Mammary epithelial cell (primary cell): ENCODE results near the gene ABR.

Experiments
- CTCF ChIP-seq, 2 donors: IDR thresholded peaks in 1 of 2; conservative IDR thresholded peaks in 1 of 2; 2 replicates each; pipeline ENCODE4 v1.5.1; 2011 to 2012; ENCODE audit warnings: inconsistent platforms in 2 of 2, low read length in 2 of 2, mild to moderate bottlenecking in 2 of 2, control low read depth in 1 of 2, low read depth in 1 of 2; ENCODE audit not compliant: insufficient read depth in 1 of 2; ENCODE audit errors: extremely low read depth in 1 of 2
- EZH2 ChIP-seq: IDR thresholded peaks from 2 replicates; pipeline ENCODE4 v1.6.1; 2012; ENCODE audit warnings: low read length, inconsistent platforms, borderline replicate concordance

DNA sequence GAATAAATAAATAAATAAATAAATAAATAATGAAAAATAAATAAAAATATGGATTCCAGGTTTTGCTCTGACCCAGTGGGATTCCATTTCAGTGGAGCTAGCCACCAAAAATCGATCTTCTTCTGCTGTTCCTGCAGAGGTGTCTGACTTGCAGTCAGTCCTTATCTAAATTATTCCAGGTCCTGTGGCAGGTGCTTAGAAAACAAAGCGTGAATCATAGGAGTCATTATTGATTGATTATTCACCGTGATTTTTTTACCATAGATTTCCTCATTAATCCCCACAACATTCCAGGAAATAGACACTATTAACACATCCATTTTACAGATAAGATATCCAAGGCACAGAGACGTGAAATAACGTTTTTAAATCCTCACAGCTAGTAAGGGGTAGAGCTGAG, 31.5 kb upstream of the ABR start:
- TF ChIP-seq CTCF (conservative IDR thresholded peaks at IDR 0.05 in 1 of 2, IDR thresholded peaks at IDR 0.05 in 1 of 2; ENCODE audit: extremely low read depth in 1 of 2, insufficient read depth in 1 of 2, low read depth in 1 of 2, low read length in 2 of 2) (no peak), EZH2 (no peak)
